ENCODE measurements around the gene CAVIN4. TPM values are rescaled to one million over a fixed set of nuclear protein-coding genes. Genes with fewer than 3 reads are reported as not detected.

Gene CAVIN4
- total and polyA plus RNA-seq, 2 experiments from 2014 or later = 0.53 to 1.0 TPM

GRCh38 chr9:100591639-100592412, 13.9 kb downstream of the CAVIN4 start:
- Histone ChIP-seq H3K79me2 (no peaks in the 10 kb centered on the region), H3K36me3 (replicated peaks; ENCODE audit: insufficient read depth, low read depth) (no peaks in the 10 kb centered on the region), H3K4me1 (ENCODE audit: insufficient read depth) (no peaks in the 10 kb centered on the region), H3K27ac (no peak overlapping the region), H3K9me3 (ENCODE audit: low read depth) (no peaks in the 10 kb centered on the region), H2AFZ (no peak overlapping the region), H4K20me1 (ENCODE audit: insufficient read depth, poor library complexity, severe bottlenecking) (no peaks in the 10 kb centered on the region), H3K9me2 (replicated peaks; ENCODE audit: insufficient read depth) (no peaks in the 10 kb centered on the region), H3K27me3 (no peaks in the 10 kb centered on the region), H3K4me2 (no peak overlapping the region), H3K4me3 (no peak overlapping the region)
- TF ChIP-seq EZH2 (IDR thresholded peaks at IDR 0.05; ENCODE audit: borderline replicate concordance) (no peak), EZH2phosphoT487 (IDR thresholded peaks at IDR 0.05; ENCODE audit: low read depth, severe bottlenecking, unreplicated experiment) (no peak), CTCF (IDR thresholded peaks at IDR 0.05; ENCODE audit: poor library complexity) (no peak)
- DNase-seq (ENCODE audit: low spot score) = no peak
- 91% methylated on average over 5 of the region's 5 CpGs for WGBS (ENCODE audit: low lambda C conversion rate, missing lambda C conversion rate)

- Histone ChIP-seq H3K4me1 (ENCODE audit: insufficient read depth) (no peaks in the 10 kb centered on the region), H3K27me3 (no peaks in the 10 kb centered on the region), H3K4me2 (no peak overlapping the region), H3K27ac (no peak overlapping the region), H3K4me3 (no peak overlapping the region), H3K36me3 (replicated peaks; ENCODE audit: insufficient read depth, low read depth) (no peaks in the 10 kb centered on the region), H3K79me2 (no peaks in the 10 kb centered on the region), H2AFZ (no peak overlapping the region), H3K9me3 (ENCODE audit: low read depth) (no peaks in the 10 kb centered on the region), H4K20me1 (ENCODE audit: insufficient read depth, poor library complexity, severe bottlenecking) (no peaks in the 10 kb centered on the region), H3K9me2 (replicated peaks; ENCODE audit: insufficient read depth) (no peaks in the 10 kb centered on the region)
- WGBS (ENCODE audit: low lambda C conversion rate, missing lambda C conversion rate) = 8% methylated on average over 3 of the region's 3 CpGs
- peak; percentile 90 for TF ChIP-seq CTCF (IDR thresholded peaks at IDR 0.05; ENCODE audit: poor library complexity)
- TF ChIP-seq EZH2phosphoT487 (IDR thresholded peaks at IDR 0.05; ENCODE audit: low read depth, severe bottlenecking, unreplicated experiment) = no peak
- peak; percentile 77 for DNase-seq (ENCODE audit: low spot score)
Observed at GRCh38 chr9:100595391-100596199, 17.7 kb downstream of the CAVIN4 start.

- Histone ChIP-seq H3K27me3 (no peaks in the 10 kb centered on the region), H3K4me2 (no peak overlapping the region), H3K9me2 (replicated peaks; ENCODE audit: insufficient read depth) (no peaks in the 10 kb centered on the region), H3K4me3 (no peak overlapping the region), H3K36me3 (replicated peaks; ENCODE audit: insufficient read depth, low read depth) (no peaks in the 10 kb centered on the region), H2AFZ (no peak overlapping the region), H3K4me1 (ENCODE audit: insufficient read depth) (no peaks in the 10 kb centered on the region), H3K79me2 (no peaks in the 10 kb centered on the region), H3K9me3 (ENCODE audit: low read depth) (no peaks in the 10 kb centered on the region), H4K20me1 (ENCODE audit: insufficient read depth, poor library complexity, severe bottlenecking) (no peaks in the 10 kb centered on the region), H3K27ac (no peak overlapping the region)
- WGBS (ENCODE audit: low lambda C conversion rate, missing lambda C conversion rate) = 83% methylated on average over 6 of the region's 6 CpGs
- no peak for DNase-seq (ENCODE audit: low spot score)
- no peak for TF ChIP-seq EZH2 (IDR thresholded peaks at IDR 0.05; ENCODE audit: borderline replicate concordance)
Observed at GRCh38 chr9:100597236-100597635, 19.4 kb downstream of the CAVIN4 start.

GRCh38 chr9:100598641-100599145, 20.8 kb downstream of the CAVIN4 start:
- Histone ChIP-seq H3K4me1 (ENCODE audit: insufficient read depth) (no peaks in the 10 kb centered on the region), H3K36me3 (replicated peaks; ENCODE audit: insufficient read depth, low read depth) (no peaks in the 10 kb centered on the region), H3K4me2 (peak overlapping the region; percentile 88), H3K4me3 (peak overlapping the region; percentile 22), H3K79me2 (no peaks in the 10 kb centered on the region), H3K27ac (peak overlapping the region; percentile 55), H3K9me2 (replicated peaks; ENCODE audit: insufficient read depth) (no peaks in the 10 kb centered on the region), H4K20me1 (ENCODE audit: insufficient read depth, poor library complexity, severe bottlenecking) (no peaks in the 10 kb centered on the region), H2AFZ (peak overlapping the region; percentile 96), H3K9me3 (ENCODE audit: low read depth) (no peaks in the 10 kb centered on the region), H3K27me3 (no peaks in the 10 kb centered on the region)
- 2% methylated on average over 41 of the region's 41 CpGs for WGBS (ENCODE audit: low lambda C conversion rate, missing lambda C conversion rate)
- TF ChIP-seq EZH2phosphoT487 (IDR thresholded peaks at IDR 0.05; ENCODE audit: low read depth, severe bottlenecking, unreplicated experiment) (no peak), EZH2 (IDR thresholded peaks at IDR 0.05; ENCODE audit: borderline replicate concordance) (no peak), CTCF (IDR thresholded peaks at IDR 0.05; ENCODE audit: poor library complexity) (no peak)
- DNase-seq (ENCODE audit: low spot score) = peak; percentile 94

Measured in hepatocyte (in vitro differentiated cells).